Lung (tissue), 12 donors: ENCODE results near the gene PHACTR3. TPM values are rescaled to one million over a fixed set of nuclear protein-coding genes. Genes with fewer than 3 reads are reported as not detected.

Experiments
- ATAC-seq: fragments of 200-7000 bp; cut with Tn5 transposase; one replicate; pipeline ENCODE4 v1.9.1; 2020; ENCODE audit warnings: moderate number of reproducible peaks; ENCODE audit not compliant: insufficient read depth, low FRiP score
- DNase-seq, 3 donors: peaks; one replicate each; pipeline ENCODE4 v3.0.0-alpha.2; 2013 to 2017
- H3K27ac ChIP-seq, 2 donors: one replicate each; pipeline ENCODE4 v1.5.1; 2013; ENCODE audit warnings: mild to moderate bottlenecking in 2 of 2, moderate library complexity in 2 of 2, control low read depth in 1 of 2, inconsistent platforms in 1 of 2, low read depth in 1 of 2, low read length in 1 of 2
- H3K27me3 ChIP-seq, 3 donors: one replicate each; pipeline ENCODE4 v1.5.1; 2013; ENCODE audit warnings: low read length in 2 of 3; ENCODE audit not compliant: control insufficient read depth in 3 of 3, insufficient read depth in 3 of 3
- H3K36me3 ChIP-seq, 4 donors: one replicate each; pipeline ENCODE4 v1.5.1; 2013; ENCODE audit warnings: low read length in 4 of 4, mild to moderate bottlenecking in 1 of 4, moderate library complexity in 1 of 4; ENCODE audit not compliant: control insufficient read depth in 4 of 4, insufficient read depth in 4 of 4
- H3K4me1 ChIP-seq, 5 donors: one replicate each; pipeline ENCODE4 v1.5.1; 2013; ENCODE audit warnings: low read length in 5 of 5, mild to moderate bottlenecking in 2 of 5, moderate library complexity in 1 of 5; ENCODE audit not compliant: control insufficient read depth in 5 of 5, insufficient read depth in 5 of 5
- H3K4me3 ChIP-seq: one replicate; pipeline ENCODE4 v1.5.1; 2013; ENCODE audit warnings: mild to moderate bottlenecking, control low read depth, moderate library complexity
- H3K9ac ChIP-seq, 2 donors: one replicate each; pipeline ENCODE4 v1.5.1; 2013; ENCODE audit warnings: low read length in 2 of 2, control low read depth in 1 of 2; ENCODE audit not compliant: insufficient read depth in 1 of 2
- H3K9me3 ChIP-seq, 4 donors: one replicate each; pipeline ENCODE4 v1.5.1; 2013; ENCODE audit warnings: low read length in 3 of 4, mild to moderate bottlenecking in 1 of 4, moderate library complexity in 1 of 4; ENCODE audit not compliant: control insufficient read depth in 4 of 4, insufficient read depth in 3 of 4
- CTCF ChIP-seq: IDR thresholded peaks from 2 replicates; pipeline ENCODE4 v1.5.1; 2012; ENCODE audit warnings: mild to moderate bottlenecking; ENCODE audit errors: control extremely low read depth, extremely low read depth
- WGBS, 2 donors: extraction: QIAGEN DNeasy Blood & Tissue Kit; methylation state at CpG; one replicate each; pipeline ENCODE4 v1.1.7; 2013; 5-methylcytosine and 5-hydroxymethylcytosine counted together
- polyA plus RNA-seq, 2 donors: library from polyadenylated mRNA; stranded (reverse); fragments of 200-250 nt; gene quantifications; one replicate each; pipeline ENCODE4 v1.2.1, GENCODE V29; 2013
- total RNA-seq, 2 donors: library from RNA; depleted of rRNA in 1 of 2; stranded (reverse); fragments of >200 nt in 1 of 2; gene quantifications; one replicate each; pipeline ENCODE4 v1.2.1, GENCODE V29; 2014 to 2021
- donor health status: control.
- donor health status: control.
- donor health status: Bipolar disorder and iron deficiency.
- donor health status: healthy.
- donor health status: DM: yes; HTN: yes; CAD: no.

The PHACTR3 gene
- total and polyA plus RNA-seq, 4 donors = 3.8 to 12.0 (median 5.9) TPM

GRCh38 chr20:59723607-59724456 is 119.5 kb downstream of the PHACTR3 start:
- peaks cover 0 to 2% (median 0%) of the 10 kb centered on the region in 5 donors for H3K4me1 ChIP-seq
- H3K9me3 ChIP-seq = peaks cover 0 to 4% (median 0%) of the 10 kb centered on the region in 4 donors
- WGBS, 2 donors = 84 to 85% methylated on average over 19 of the region's 19 CpGs
- no peak for TF ChIP-seq CTCF
- H3K4me3 ChIP-seq = no peak overlapping the region
- no peak overlapping the region for H3K27ac ChIP-seq
- ATAC-seq (no peak), DNase-seq (no peak)
- H3K36me3 ChIP-seq = no peaks in the 10 kb centered on the region
- H3K27me3 ChIP-seq = peaks cover 0 to 10% (median 0%) of the 10 kb centered on the region in 3 donors
- no peak overlapping the region for H3K9ac ChIP-seq

DNA sequence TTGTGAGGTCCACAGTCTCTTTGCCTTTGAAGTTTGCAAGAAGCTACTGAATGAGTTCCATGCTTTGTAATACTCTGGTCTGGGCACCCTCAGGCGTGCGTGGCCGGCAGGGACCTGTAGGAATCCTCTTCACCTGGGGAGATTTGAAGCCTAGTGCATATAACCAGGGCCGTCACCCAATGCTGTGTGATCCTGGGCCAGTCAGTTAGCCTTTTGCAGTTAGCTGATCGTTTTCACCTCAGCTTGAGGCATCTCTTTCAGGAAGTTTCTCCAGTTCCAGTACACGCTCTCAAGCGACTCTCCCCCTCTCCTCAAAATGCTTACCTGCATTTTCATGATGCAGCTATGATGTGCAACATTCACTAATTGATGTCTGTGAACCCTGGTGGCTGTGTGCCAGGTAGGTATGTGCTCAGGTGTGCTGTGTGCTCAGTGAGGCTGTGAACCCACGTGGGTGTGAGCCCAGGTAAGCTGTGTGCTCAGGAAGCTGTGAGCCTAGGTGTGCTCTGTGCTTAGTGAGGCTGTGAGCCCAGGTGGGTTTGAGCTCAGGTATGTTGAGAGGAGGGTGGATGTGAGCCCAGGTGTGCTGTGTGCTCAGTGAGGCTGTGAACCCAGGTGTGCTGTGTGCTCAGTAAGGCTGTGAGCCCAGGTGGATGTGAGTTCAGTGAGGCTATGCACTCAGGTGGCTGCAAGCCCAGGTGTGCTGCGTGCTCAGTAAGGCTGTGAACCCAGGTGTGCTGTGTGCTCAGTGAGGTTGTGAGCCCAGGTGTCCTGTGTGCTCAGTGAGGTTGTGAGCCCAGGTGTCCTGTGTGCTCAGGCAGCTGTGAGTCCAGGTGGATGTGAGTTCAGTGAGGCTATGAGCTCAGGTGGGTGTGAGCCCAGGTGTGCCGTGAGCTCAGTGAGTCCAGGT is 120.4 kb downstream of the PHACTR3 start:
- ATAC-seq = no peak
- 49 to 52% methylated on average over 10 of the region's 10 CpGs for WGBS, 2 donors
- H3K9ac ChIP-seq = no peak overlapping the region
- H3K4me3 ChIP-seq = no peak overlapping the region
- DNase-seq = no peak
- peaks cover 0 to 10% (median 0%) of the 10 kb centered on the region in 3 donors for H3K27me3 ChIP-seq
- TF ChIP-seq CTCF = no peak
- H3K36me3 ChIP-seq = no peaks in the 10 kb centered on the region
- H3K27ac ChIP-seq = no peak overlapping the region
- H3K9me3 ChIP-seq = peaks cover 0 to 4% (median 0%) of the 10 kb centered on the region in 4 donors
- peaks cover 0 to 2% (median 0%) of the 10 kb centered on the region in 5 donors for H3K4me1 ChIP-seq

DNA sequence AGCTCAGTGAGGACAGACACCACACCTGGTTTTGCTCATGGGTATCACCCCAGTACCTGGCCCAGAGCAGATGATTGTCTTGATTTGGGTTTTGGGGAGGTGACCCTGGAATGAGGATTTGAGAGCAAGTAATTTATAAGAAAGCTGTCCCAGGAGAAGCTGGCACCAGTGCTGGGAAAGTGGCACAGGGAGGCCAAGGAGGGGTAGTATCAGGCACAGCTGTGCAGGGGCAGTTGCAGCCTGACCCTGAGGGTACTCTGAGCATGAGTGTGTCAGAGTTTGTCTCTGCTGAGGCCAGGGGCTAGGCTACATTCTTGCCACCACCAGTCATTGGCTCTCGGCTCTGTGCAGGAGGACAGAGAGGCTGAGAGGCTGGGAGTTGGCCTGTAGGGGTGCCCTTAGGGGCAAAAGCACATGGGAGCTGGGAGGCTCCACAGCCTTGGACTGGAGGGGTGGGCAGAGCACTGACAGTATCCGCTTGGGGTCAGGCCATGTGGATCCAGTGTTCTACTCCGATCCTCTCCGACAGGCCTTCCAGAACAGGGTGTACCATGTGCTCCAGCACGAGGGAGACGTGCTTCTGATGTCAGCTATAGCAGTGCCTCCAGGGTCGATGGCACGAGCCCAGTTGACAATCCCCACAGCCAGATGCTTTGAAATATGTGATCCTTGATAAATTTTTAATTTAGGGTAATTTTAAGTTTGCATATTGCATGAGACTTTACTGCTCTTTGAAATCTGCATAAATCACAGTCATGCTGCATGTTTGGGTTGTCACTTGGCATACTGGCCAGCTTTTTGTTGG is 121.3 kb downstream of the PHACTR3 start:
- DNase-seq = no peak
- Histone ChIP-seq H3K9ac (no peak overlapping the region), H3K4me1 (no peaks in the 10 kb centered on the region), H3K27me3 (peaks cover 0 to 10% (median 0%) of the 10 kb centered on the region in 3 donors), H3K4me3 (no peak overlapping the region), H3K36me3 (no peaks in the 10 kb centered on the region), H3K9me3 (peaks cover 0 to 3% (median 0%) of the 10 kb centered on the region in 4 donors), H3K27ac (no peak overlapping the region)
- ATAC-seq = no peak
- no peak for TF ChIP-seq CTCF
- WGBS, 2 donors = 78 to 85% methylated on average over 8 of the region's 8 CpGs
